Measurements from ENCODE around the gene RPL7A. TPM values are rescaled to one million over a fixed set of nuclear protein-coding genes. Genes with fewer than 3 reads are reported as not detected.

Gene RPL7A
- total and polyA plus RNA-seq, 2 of the 13 experiments (the other 11 are each of a cell fraction or from before 2014, with no cell fraction given), result 2,401 to 2,938 TPM

DNA sequence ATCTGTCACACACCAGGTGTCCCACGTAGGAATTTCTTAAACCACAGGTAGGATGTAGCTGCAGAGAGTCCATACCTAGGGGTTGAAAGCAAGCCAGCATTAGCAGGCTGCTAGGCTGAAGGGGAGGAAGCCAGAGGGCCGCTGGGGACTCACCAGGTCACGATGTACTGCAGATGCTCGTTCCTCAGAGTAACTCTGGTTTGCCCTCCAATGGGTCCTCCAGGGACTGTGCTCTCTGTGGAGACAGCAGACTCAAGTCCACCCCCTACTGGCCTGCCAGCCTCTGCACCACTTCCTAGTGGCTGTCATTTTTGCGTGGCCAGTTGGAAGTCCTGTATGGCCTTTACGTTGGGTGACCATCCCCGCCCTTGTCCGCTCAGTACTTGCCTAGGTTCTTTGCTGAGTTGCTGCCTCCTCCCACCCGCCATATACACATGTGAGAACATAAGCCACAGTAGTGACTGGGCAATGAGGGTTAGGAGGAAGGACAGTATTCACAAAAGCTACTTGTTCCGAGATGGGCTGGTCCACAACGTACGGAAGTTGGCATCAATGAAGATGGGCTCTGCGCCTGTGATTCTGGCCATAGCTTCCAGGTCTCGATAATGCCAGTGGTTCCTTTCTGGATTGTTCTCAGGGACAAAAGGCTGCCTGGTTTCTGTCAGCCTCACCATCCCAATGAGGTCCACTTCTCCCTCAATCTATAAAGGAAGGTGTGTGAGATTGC lies 4.1 kb downstream of the RPL7A start (continued):
- no peak for TF ChIP-seq NFIB (CRISPR knock-in tag; IDR thresholded peaks at IDR 0.05; ENCODE audit: borderline replicate concordance)
- TF ChIP-seq HMG20A (CRISPR knock-in tag; IDR thresholded peaks at IDR 0.05; ENCODE audit: borderline replicate concordance), result no peak
- TF ChIP-seq SIN3B (IDR thresholded peaks at IDR 0.05; ENCODE audit: low read length), result no peak
- peak; percentile 65; the same call in 1 of the 2 replicates for TF ChIP-seq RBFOX2 (IDR thresholded peaks at IDR 0.05; ENCODE audit: low read depth, low read length)
- no peak for TF ChIP-seq SP2 (CRISPR knock-in tag; IDR thresholded peaks at IDR 0.05)
- TF ChIP-seq GMEB2 (CRISPR knock-in tag; IDR thresholded peaks at IDR 0.05; ENCODE audit: low read depth), result no peak
- TF ChIP-seq ZFP36L1 (CRISPR knock-in tag; IDR thresholded peaks at IDR 0.05), result no peak
- 0 out of 2 replicates have a peak, but pooled peaks have one; percentile 60 for TF ChIP-seq GTF3A (CRISPR knock-in tag; conservative IDR thresholded peaks at IDR 0.05)
- TF ChIP-seq HNF1B (CRISPR knock-in tag; IDR thresholded peaks at IDR 0.05), result no peak
- TF ChIP-seq ZNF367 (CRISPR knock-in tag; IDR thresholded peaks at IDR 0.05; ENCODE audit: borderline replicate concordance), result no peak
- no peak for TF ChIP-seq NFRKB (IDR thresholded peaks at IDR 0.05)
- TF ChIP-seq DNMT1 (CRISPR knock-in tag; IDR thresholded peaks at IDR 0.05), result no peak
- TF ChIP-seq ZNF343 (CRISPR knock-in tag; IDR thresholded peaks at IDR 0.05), result no peak
- TF ChIP-seq ZBTB3 (CRISPR knock-in tag; IDR thresholded peaks at IDR 0.05; ENCODE audit: borderline replicate concordance, low read depth), result no peak
- TF ChIP-seq, protein P1, sequence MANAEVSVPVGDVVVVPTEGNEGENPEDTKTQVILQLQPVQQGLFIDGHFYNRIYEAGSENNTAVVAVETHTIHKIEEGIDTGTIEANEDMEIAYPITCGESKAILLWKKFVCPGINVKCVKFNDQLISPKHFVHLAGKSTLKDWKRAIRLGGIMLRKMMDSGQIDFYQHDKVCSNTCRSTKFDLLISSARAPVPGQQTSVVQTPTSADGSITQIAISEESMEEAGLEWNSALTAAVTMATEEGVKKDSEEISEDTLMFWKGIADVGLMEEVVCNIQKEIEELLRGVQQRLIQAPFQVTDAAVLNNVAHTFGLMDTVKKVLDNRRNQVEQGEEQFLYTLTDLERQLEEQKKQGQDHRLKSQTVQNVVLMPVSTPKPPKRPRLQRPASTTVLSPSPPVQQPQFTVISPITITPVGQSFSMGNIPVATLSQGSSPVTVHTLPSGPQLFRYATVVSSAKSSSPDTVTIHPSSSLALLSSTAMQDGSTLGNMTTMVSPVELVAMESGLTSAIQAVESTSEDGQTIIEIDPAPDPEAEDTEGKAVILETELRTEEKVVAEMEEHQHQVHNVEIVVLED (CRISPR knock-in tag; IDR thresholded peaks at IDR 0.05; ENCODE audit: borderline replicate concordance), result no peak
- TF ChIP-seq ZNF816 (CRISPR knock-in tag; IDR thresholded peaks at IDR 0.05; ENCODE audit: borderline replicate concordance), result no peak
- no peak for TF ChIP-seq RARA (CRISPR knock-in tag; IDR thresholded peaks at IDR 0.05)
- TF ChIP-seq ZNF292 (CRISPR knock-in tag; IDR thresholded peaks at IDR 0.05; ENCODE audit: borderline replicate concordance, low read depth), result no peak
- TF ChIP-seq ZNF841 (CRISPR knock-in tag; IDR thresholded peaks at IDR 0.05; ENCODE audit: borderline replicate concordance), result no peak
- no peak for TF ChIP-seq PLRG1 (conservative IDR thresholded peaks at IDR 0.05)
- TF ChIP-seq POGZ (CRISPR knock-in tag; IDR thresholded peaks at IDR 0.05), result no peak
- TF ChIP-seq ZC3H13 (CRISPR knock-in tag; IDR thresholded peaks at IDR 0.05), result no peak
- TF ChIP-seq HNRNPL (IDR thresholded peaks at IDR 0.05; ENCODE audit: low read depth, low read length), result no peak
- no peak for TF ChIP-seq BCLAF1 (IDR thresholded peaks at IDR 0.05)

Measured in HepG2 (cell line).